Central memory CD4-positive, alpha-beta T cell (primary cell): ENCODE measurements around the gene ERFE.

Experiments
- DNase-seq: peaks from one replicate; pipeline ENCODE4 v3.0.0; 2022

ERFE gene

DNA sequence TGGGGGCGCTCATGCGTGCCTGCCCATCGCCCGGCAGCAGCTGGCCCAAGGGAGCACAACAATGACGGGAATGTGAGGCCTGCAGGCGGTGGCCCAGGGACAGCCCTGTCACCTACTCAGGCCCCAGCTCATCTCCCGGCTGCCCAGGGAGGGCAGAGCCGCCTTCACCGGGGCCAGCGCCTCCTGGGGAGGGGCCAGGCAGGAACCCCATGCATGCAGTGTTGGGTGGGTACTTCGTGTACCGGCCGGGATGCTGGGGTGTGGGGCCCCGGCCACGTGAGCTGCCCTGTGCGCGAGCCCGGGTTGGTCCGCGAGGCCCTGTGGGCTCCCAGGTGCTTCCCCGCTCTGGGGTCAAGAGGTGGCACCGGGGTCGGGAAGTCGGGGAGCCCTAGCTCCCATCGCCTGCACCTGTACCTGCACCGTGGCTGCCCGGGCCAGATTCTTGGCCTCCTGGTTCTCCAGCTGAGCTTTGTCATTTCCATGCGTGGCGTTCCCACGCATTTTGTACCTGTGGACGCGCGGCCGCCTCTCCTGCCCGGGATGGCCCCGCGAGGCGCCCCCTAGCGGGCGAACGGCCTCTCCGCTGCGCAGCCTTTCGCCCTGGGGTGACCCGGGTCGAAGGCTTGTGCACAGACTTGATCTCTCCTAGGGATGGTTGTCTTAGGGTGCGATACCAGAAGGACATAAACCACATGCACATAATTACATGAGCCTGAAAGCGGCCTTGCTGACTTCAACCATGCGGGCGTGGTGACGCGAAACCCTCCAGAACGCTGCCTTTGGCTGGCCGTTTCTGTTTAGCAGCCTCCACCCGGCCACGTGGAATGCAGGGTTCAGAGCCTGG is 19.4 kb upstream of the ERFE start:
- peak; percentile 13 for DNase-seq

DNA sequence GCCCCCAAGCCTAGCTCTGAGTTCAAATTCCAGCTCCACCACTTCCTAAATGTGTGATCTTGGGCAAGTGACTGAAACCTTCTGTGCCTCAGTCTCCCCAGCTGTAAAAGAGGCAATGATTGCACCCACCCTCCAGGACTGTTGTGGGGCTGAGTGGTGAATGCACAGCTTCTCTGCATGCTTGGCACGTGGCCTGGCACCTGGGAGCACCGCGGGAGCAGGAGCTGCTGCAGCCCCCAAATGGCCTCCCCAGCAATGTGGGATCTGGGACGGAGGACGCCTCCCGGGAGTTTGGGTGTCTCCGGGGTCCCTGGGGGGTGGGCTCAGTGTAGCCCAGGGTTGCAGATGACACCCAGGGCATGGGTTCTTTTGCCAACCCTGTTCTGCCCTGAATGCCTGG is 18.7 kb upstream of the ERFE start:
- DNase-seq, result no peak

DNA sequence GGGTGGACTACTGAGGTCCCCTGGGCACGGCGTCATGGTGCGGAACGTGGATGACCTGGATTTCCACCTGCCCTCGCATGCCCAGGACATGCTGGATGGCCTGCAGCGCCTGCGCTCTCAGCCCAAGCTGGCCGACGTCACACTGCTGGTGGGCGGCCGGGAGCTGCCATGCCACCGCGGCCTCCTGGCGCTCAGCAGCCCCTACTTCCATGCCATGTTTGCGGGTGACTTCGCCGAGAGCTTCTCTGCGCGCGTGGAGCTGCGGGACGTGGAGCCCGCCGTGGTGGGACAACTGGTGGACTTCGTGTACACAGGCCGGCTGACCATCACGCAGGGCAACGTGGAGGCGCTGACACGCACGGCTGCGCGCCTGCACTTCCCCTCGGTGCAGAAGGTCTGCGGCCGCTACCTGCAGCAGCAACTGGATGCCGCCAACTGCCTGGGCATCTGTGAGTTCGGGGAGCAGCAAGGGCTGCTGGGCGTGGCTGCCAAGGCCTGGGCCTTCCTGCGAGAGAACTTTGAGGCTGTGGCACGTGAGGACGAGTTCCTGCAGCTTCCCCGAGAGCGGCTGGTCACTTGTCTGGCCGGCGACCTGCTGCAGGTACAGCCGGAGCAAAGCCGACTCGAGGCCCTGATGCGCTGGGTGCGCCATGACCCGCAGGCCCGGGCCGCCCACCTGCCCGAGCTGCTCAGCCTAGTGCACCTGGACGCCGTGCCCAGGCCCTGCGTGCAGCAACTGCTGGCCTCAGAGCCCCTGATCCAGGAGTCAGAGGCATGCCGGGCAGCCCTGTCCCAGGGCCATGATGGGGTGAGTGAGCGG is 17.8 kb upstream of the ERFE start:
- DNase-seq, result no peak

DNA sequence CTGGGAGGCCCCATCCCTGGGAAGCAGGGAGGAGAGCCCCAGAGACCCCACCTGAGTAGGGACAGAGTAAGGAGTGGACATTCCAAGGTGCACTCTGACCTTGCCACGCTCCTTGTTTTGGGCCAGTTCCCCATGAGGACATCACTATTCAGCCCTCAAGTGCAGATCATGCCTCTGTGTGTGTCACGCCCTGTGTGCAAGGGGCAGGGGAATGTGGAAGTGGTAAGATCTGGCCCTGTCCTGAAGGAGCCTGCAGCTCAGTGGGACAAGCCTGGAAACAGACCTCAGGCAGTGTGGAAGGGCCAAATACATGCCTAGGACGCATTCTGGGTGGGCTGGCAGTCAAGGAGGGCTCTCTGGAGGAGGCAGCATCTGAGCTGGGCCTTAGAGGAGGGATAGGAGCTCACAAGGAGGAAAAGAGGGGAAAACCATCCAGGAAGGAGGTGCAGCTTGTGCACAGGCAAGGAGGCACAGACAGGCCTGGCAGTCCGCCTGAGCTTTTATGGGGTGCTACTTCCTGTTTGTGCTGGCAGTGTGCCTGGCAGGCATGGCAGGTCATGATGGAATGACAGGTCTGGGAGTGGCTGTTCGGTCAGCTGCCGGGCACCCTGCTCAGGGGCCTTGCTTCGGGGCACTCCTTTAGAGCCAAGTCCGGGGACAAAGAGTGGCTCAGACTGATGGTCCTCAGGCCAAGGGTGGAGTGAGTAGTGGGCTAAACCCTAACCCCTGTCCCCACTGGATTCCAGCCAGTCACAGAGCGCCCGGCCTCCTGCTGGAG is 17.0 kb upstream of the ERFE start:
- DNase-seq, result no peak

DNA sequence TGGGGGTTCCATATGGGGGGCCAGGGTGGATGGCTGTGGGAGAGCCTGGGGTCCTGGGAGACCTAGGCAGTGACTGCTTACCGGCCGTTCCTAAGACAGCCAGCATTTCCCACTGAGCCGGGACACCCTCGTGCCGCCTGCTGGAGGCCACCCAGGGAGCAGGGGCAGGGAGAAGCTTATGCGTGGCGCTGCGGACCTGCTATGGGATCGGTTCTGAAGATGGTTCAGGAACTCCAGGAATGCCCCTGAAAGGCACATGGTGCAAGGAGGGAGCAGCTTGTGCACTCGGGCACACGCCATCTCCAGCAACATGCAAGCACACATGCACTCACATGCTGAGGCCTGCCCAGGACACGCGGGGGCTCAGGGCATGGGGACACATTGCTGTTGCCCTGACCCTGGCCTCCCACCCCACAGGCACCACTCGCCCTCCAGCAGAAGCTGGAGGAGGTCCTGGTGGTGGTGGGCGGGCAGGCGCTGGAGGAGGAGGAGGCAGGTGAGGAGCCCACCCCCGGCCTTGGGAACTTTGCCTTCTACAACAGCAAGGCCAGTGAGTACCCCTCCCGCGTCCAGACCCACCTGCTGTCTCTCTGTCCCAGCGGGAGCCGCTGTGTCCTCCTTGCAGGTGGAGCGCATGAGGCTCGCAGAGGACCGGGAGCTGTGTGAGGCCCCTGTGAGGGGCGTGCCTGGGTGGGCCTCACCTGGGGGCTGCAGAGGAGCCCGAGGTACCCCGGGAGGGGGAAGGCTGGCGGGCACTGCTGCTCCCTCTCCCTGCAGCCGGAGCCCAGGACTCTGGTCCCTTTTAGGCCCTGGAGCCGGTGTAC is 16.2 kb upstream of the ERFE start:
- DNase-seq, result no peak

DNA sequence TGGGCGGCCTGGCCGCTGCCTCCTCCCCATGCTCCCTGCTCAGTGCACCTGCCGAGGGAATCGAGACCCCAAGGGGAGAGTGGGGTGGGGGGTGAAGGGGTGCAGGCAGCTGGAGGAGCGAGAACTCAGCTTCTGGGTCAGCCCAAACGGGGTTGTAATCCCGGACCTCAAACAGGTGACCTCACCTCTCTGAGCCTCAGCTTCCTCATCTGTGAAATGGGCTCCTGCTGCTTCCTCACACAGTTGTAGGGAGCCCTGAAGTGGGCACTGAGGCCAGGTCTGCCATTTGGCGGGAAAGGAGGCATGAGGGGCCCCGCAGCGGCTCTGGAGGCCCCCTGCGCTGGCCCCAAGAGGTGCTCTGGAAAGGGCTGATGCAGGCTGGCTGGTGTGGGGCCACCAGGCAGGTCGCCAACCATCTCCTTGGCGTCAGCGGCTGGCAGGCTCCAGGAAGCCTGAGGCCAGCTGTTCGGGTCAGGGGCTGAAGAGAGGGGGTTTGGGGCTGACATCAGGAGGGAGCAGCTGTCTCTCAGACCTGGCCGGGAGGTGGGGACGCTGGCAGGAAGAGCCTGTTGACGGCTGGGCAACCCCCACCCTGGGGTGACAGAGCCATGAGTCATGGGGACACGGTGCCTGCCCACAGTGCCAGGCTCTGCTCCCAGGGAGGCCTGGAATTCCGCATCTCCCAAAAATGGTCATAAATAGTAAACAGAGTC is 15.4 kb upstream of the ERFE start:
- no peak for DNase-seq

DNA sequence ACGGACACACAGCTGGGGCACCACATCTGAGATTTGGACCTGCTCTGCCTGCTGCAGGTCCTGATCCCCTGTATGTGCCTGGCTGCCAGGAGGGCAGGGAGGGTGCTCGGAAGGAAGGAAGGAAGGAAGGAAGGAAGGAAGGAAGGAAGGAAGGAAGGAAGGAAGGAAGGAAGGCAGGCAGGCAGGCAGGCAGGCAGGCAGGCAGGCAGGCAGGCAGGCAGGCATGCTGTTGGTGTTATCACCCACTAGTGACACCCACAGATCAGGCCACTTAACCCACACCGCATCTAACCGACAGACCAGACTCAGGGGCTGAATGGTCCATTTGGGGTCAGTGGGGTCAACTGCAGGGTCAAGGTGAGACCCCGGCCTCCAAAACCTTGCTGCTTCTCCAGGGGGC is 14.5 kb upstream of the ERFE start:
- DNase-seq, result no peak

DNA sequence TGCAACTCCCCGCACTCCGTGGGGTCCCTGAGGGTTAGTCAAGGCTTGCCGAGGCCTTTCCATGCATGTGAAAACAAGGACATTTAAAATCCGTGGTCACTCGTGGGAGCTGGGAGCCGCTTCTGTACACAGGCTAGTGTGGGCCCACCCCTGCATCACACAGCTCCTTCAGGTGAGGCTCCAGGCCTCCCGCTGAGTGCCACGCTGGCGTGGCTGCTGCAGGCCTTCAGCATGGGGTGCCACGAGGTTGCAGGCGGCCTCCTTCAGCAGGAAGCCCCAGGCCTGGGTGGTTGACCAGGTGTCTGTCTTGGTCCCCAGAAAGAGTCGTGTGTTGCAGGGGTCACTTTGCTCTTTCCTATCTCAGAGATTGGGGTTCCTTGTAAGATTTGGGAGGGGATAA is 13.7 kb upstream of the ERFE start:
- no peak for DNase-seq

DNA sequence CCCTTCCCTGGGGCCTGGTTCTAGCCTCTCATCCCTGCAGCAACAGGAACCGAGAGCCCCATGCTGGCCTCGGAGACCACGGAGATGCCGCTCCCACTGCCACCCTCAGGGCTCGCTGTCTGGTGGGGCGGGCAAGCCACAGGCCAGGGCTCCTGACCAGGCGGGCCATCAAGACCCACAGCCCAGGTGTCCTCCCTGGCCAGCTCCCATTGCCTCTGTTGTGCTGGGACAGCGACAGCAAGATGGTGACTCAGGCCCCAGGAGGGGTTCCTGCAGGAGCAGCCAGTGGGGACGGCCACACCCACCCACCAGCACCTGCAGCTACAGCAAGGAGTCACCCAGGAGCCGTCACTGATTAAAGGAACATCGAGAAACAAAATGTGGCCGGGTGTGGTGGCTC is 12.9 kb upstream of the ERFE start:
- no peak for DNase-seq

DNA sequence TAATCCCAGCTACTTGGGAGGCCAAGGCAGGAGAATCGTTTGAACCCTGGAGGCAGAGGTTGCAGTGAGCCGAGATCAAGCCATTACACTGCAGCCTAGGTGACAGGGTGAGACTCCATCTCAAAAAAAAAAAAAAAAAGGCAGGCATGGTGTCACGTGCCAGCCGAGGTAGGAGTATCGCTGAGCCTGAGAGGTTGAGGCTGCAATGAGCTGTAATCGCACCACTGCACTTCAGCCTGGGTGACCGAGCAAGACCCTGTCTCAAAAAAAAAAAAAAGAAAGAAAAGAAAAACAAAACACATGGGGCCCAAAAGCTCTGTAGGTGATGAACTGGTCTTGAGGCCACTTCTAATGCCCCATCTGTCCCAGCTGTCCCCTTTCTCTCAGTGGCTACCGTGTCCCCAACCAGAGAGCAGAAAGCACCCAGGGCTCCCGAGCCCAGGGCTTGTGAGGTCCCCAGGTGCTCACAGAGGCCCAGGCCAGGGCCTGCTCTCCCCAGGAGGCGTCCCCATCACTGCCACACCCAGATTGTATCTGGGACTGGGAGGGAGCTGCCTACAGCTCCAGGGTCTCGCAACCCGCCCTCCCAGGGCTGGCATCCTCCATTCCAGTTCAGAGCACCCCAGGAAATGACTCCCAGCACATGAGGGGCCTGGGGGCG is 11.8 kb upstream of the ERFE start:
- no peak for DNase-seq

DNA sequence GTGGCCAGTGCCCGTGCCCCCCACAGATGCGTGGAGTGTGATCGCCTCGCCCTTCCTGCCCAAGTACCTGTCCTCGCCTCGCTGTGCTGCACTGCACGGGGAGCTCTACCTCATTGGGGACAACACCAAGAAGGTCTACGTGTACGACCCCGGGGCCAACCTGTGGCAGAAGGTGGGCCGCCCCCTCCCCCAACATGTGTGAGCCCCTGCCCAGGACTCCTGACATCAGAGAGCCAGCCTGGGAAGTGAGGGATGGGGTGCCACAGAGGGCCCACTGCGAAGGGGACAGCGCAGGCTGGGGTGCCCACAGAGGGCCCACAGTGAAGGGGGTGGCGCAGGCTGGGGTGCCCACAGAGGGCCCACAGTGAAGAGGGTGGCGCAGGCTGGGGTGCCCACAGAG is 9.8 kb upstream of the ERFE start:
- no peak for DNase-seq

DNA sequence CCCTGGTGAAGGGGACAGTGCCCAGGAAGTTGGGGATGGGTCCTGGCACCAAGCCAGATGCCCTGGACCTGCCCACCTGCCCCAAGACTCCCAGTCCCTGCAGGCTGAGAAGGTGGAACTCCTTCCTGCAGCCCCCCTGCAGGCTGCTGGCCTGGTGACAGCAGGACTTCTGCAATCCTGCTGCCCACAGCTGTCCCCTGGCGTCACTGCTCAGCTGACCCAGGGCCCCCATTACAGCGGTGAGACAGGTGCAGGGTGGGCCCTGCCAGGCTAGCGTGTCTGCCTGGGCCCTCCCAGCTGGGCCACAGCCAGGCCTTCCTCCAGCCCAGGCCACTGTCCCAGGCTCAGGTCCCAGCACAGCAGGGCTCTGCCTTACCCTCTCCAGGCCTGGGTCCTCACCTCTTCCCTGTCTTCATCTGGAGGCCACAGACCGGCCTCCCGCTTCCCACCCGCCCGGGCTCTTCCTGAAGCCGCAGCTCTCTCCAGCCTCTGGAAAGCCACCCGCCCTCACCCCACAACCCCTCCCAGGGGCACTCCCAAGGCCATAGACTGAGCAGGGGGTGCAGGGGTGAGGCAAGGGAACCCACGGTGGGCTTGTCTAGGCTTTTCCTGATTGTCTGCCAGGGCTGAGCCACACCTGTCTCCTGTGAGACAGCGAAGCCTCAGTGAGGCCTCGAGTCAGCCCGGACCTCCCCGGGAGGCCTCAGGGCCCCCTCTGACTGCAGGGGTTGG is 8.8 kb upstream of the ERFE start:
- DNase-seq, result no peak

DNA sequence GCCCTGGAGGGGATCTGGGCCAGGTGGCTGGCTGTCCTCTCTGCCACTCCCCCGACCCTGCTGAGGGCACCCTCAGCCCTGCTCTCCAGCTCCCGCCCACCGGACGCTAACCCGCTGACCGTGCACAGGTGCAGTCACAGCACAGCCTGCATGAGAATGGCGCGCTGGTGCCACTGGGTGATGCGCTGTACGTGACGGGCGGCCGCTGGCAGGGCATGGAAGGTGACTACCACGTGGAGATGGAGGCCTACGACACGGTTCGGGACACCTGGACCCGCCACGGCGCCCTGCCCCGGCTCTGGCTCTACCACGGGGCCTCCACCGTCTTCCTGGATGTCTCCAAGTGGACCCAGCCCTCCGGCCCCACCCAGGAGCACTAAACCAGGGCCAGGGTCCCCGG is 8.1 kb upstream of the ERFE start:
- no peak for DNase-seq

DNA sequence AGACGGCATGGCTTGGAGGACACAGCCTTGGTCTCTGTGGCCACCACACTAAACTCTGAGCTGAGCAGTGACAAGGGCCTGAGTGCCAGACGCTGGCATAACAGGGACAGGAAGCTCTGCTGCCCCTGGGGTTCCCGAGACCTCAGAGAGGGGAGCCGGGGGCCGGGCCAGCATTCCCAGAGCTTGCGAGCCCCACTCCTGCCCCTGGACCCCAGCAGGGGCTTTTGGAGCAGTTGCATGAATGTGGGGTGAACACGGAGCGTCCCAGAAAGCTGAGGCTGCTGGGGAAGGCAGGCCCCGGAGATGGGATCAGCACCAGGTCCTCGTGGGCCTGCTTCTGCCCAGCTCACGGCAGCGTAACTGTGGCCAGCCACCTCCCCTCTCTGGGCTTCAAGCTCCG is 7.6 kb upstream of the ERFE start:
- DNase-seq, result no peak

DNA sequence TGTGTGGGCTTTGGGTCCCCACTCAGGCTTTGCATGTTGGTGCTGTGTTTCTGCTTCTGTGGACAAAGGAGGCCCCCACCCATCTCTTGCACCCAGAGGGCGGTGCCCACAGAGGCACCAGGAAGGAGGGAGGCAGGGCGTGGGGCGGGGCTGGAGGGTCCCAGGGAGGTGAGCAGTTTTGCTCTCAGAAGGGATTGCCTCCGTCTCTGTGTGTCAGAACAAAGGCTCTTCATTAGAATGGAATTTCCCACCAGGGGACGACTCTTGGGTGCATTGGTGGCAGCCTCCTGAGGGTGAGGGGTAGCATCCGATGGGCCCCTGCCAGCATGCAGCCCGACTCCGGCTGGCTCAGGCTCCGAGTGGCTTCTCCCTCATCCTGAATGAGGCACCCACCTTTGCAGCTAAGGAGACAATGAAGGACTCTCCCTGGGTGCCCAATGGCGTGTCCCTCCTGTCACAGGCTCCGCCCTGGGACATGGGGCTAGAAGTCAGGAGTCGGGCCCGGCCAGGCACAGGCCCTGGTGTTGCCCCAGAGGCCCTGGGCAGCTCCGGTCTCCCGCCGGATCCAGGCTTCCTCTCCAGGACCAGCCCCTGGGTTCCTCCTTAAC is 7.0 kb upstream of the ERFE start:
- DNase-seq, result no peak

DNA sequence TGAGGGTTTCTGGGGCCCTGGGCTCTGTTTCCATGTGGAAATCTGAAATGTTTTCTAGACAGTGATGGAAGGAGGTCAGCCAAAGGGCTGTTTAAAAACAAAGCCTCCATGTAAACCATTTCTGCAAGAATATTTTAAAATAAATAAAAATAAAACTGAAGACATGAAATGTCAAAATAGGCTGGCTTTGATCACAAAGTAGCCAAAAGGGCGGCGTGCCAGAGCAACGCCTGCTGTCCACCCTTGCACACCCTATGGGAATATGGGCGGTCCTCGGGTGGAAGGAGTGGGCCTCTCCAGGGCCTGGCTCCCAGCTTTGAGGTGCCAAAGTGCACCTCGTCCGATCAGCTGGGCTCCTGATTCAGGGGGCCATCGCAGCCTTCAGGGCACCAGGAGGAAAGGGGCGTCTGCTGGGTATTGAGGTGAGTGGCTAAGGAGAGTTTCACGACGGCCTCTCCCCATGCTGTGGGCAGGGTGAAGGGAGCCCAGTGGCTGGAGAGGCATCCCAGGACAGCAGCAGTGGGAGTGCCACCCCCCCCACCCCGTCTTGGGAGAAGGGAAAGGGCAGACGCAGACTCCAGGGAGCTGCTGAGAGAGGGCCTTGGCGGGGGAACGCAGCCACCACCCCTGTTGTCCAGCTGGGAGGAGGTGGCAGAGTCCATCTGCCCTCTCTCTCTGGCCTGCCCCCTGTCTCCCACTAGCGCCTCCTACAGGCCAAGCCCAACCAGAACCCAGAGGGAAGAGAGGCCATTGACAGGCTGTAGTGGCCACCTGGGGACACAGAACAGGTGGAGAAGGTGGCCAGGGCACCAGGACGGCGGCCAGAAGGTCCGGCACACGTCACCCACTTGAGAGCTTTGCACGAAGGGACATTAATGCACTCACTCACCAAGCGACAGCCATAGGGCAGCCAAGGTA is 5.7 kb upstream of the ERFE start:
- no peak for DNase-seq

DNA sequence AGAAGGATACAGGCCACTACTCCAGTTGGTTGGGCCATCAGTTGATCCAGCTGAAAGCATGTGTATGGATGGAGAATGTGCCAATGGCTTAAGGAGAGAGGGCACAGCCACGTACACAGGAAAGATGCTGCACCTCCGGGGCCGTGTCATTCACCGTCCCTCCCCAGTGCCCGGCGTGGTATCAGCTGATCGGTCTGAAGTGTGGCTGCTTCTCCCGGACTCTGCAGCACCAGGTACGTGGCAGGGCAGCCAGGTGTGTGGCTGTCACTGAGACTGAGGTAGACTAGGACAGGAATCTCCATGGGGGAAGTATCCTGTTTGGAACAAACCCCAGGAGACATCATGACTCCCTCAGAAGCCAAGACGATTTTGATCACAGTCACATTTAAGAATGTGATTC is 4.2 kb upstream of the ERFE start:
- no peak for DNase-seq

DNA sequence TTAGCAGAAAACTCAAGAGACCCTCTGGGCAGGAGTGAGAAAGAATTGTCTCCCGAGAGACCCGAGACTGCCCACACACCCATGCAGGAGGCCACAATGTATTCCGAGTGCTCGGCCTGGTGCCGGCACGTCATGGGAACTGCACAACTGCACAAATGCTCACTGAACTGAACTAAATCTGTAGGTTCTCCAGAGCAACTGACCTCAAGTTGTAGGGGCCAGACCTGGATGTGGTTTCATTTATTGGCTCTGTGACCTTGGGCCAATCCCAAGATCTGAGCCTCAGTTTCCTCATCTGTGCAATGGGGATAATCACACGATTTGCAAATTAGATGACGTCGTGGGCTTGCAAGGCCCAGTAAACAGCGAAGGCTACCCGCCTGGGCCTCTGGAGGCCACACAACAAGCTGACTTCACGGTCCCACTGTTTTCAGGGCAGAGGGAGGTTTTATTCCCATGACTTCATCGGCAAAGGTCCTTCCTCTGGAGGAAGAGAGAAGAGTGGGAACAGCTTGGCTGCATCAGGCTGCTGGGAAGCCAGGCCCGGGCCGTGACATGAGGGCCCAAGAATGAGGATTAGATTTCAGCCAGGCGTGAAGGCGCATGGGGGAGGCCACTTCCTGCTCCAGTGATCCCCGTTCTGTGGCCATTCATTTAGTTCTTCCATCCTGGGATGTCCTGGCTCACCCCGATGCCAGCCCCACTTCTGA is 3.6 kb upstream of the ERFE start:
- DNase-seq, result no peak
